ENCODE measurements around the gene PC.
"Not testable (repeated sequence)": the region's sequence is repeated elsewhere in the genome, so short reads cannot be mapped to it uniquely, and the experiment has no call there.

PC gene

DNA sequence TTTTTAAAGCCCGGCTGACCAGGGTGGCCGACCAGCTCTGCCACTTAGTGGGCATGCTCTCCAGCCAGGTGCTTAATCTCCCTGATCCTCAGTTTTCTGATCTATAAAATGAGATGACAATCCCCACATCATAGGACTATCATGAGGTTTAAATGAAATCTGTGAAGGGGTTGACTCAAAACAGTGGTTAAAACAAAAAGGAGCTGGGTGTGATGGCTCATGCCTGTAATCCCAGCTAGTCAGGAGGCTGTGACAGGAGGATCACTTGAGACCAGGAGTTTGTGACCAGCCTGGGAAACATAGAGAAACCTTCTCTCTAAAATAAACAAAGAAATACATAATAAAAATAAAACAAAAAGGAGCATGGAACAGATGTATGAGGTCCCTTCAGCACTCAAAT, 13.3 kb upstream of the PC start:
- Histone ChIP-seq H3K4me3 (ENCODE audit: insufficient read depth, low read depth, low read length, poor library complexity, severe bottlenecking) (no peak overlapping the region), H3K27ac (ENCODE audit: insufficient read depth, low read length, poor library complexity, severe bottlenecking) (no peak overlapping the region), H3K27me3 (replicated peaks; ENCODE audit: control insufficient read depth, insufficient read depth, low read length, poor library complexity, severe bottlenecking) (peaks cover 8% of the 10 kb centered on the region), H3K36me3 (ENCODE audit: control insufficient read depth, insufficient read depth, low read length) (no peaks in the 10 kb centered on the region), H3K4me1 (ENCODE audit: control insufficient read depth, insufficient read depth, low read length, poor library complexity, severe bottlenecking) (no peaks in the 10 kb centered on the region), H3K9me3 (ENCODE audit: control insufficient read depth, low read length) (no peaks in the 10 kb centered on the region)
- no peak for DNase-seq

DNA sequence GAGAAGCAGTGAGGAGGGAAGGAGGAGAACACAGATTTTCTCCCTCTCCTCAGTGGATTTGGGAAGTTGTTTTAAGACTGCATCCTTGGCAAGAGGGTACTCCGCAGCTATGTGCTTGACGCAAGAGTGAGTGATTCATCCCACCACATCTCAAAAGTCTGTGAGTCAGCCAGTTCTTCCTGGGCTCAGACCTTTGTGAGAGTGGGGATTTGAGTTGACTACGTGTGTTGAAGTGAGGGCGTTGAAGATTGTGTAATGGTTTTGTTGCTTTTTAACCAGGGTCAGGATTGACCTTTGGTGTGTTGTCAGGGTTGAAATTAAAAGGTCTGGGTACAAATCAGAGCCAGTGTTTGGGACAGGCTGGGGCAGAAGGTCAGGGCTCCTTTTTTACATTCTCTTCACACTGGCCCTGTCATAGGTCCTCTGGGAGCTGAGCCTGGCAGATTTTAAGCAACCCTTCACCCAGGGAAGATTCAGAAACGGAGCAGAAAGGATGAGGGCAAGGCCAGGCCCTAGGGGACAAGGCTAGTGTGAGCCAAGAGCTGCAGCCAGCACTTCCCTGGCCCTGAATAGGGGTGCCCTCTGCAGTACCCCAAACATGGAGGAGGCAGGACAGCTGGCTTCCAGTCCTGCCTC, 12.7 kb upstream of the PC start:
- peaks cover 8% of the 10 kb centered on the region for H3K27me3 ChIP-seq (replicated peaks; ENCODE audit: control insufficient read depth, insufficient read depth, low read length, poor library complexity, severe bottlenecking)
- H3K9me3 ChIP-seq (ENCODE audit: control insufficient read depth, low read length): no peaks in the 10 kb centered on the region
- no peaks in the 10 kb centered on the region for H3K36me3 ChIP-seq (ENCODE audit: control insufficient read depth, insufficient read depth, low read length)
- no peak overlapping the region for H3K27ac ChIP-seq (ENCODE audit: insufficient read depth, low read length, poor library complexity, severe bottlenecking)
- no peak for DNase-seq
- H3K4me1 ChIP-seq (ENCODE audit: control insufficient read depth, insufficient read depth, low read length, poor library complexity, severe bottlenecking): no peaks in the 10 kb centered on the region
- H3K4me3 ChIP-seq (ENCODE audit: insufficient read depth, low read depth, low read length, poor library complexity, severe bottlenecking): no peak overlapping the region

DNA sequence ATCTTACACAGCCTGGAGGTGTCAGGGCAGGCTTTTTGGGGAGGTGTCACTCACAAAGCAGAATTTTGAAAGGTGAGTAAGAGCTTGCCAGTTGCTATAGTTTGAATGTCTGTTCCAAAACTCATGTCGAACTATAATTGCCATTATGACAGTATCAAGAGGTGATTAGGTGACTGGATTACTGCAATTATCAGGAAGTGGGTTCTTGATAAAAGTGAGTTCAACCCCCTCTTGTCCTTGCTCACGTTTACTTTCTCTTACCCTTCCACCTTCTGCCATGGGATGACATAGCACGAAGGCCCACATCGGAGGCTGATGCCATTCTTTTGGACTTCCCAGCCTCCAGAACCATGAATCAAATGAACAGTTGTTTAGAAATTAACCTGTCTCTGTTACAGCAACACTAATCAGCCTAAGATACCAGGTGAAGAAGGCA, 12.2 kb upstream of the PC start:
- no peak for DNase-seq
- Histone ChIP-seq H3K4me3 (ENCODE audit: insufficient read depth, low read depth, low read length, poor library complexity, severe bottlenecking) (no peak overlapping the region), H3K4me1 (ENCODE audit: control insufficient read depth, insufficient read depth, low read length, poor library complexity, severe bottlenecking) (no peaks in the 10 kb centered on the region), H3K27me3 (replicated peaks; ENCODE audit: control insufficient read depth, insufficient read depth, low read length, poor library complexity, severe bottlenecking) (peaks cover 2% of the 10 kb centered on the region), H3K27ac (ENCODE audit: insufficient read depth, low read length, poor library complexity, severe bottlenecking) (no peak overlapping the region), H3K9me3 (ENCODE audit: control insufficient read depth, low read length) (no peaks in the 10 kb centered on the region), H3K36me3 (ENCODE audit: control insufficient read depth, insufficient read depth, low read length) (no peaks in the 10 kb centered on the region)

DNA sequence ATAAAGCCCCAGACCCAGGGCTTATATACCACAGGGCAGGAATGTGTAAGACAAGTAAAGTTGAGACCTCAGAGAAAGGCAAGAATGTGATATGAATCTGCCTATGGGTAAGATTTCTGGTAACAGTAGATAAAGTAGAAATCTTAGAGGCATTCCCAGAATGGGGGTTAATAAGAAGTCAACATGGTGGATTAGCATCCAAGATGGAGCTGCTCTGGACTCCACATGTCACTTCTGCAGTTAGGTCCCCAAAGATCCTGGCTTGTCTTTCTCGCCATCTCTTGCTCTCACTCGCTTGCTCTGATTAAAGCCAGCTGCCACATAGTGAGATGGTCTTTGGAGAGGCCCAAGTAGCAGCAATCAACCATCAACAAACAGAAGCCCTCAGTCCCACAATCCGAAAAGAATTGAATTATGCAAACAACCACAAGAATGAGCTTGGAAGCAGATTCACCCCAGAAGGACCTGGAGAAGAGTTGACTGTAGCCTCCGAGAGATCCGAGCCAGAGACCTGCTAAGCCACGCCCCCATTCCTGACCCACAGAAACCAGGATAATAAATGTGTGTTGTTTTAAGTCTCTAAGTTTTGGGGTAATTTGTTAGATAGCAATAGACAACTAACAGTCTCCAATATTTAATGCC, 11.5 kb upstream of the PC start:
- no peaks in the 10 kb centered on the region for H3K36me3 ChIP-seq (ENCODE audit: control insufficient read depth, insufficient read depth, low read length)
- no peak overlapping the region for H3K27ac ChIP-seq (ENCODE audit: insufficient read depth, low read length, poor library complexity, severe bottlenecking)
- H3K9me3 ChIP-seq (ENCODE audit: control insufficient read depth, low read length): no peaks in the 10 kb centered on the region
- DNase-seq: no peak
- no peaks in the 10 kb centered on the region for H3K4me1 ChIP-seq (ENCODE audit: control insufficient read depth, insufficient read depth, low read length, poor library complexity, severe bottlenecking)
- no peaks in the 10 kb centered on the region for H3K27me3 ChIP-seq (replicated peaks; ENCODE audit: control insufficient read depth, insufficient read depth, low read length, poor library complexity, severe bottlenecking)
- H3K4me3 ChIP-seq (ENCODE audit: insufficient read depth, low read depth, low read length, poor library complexity, severe bottlenecking): no peak overlapping the region

DNA sequence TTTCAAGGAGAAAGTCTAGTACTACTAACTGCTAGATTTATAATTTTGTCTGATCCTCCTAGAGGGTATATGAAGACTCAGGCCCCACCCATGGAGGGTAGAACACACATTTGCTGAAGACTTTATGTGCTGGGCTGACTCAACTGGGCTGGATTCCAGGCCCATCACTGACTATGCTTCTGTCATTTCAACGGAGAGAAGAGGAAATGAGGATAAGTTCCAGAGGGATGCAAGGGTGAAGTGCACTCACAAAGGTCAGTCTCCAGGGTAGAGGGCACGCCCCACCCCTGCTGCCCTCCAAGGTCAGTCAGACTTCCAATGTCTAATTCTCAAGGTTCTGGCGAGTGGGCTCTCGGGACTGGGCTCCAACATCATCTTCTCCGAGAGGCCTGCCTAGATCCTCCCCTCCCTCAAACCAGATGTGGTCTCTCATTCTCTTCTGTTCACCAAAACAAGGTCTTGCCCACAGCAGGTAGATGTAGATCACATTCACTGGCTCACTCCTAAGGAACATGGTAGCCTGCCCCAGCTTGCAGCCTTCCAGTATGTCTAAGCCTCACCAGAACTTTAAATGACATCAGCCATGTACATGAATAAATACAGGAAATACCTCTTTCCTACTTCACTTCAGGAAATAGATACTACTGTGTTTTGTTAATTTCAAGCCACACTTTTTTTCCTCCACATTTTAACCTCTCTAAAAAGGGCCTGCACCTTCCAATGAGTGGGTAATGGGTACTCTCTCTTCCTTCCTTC, 9.7 kb upstream of the PC start:
- DNase-seq: no peak
- H3K27ac ChIP-seq (ENCODE audit: insufficient read depth, low read length, poor library complexity, severe bottlenecking): no peak overlapping the region

DNA sequence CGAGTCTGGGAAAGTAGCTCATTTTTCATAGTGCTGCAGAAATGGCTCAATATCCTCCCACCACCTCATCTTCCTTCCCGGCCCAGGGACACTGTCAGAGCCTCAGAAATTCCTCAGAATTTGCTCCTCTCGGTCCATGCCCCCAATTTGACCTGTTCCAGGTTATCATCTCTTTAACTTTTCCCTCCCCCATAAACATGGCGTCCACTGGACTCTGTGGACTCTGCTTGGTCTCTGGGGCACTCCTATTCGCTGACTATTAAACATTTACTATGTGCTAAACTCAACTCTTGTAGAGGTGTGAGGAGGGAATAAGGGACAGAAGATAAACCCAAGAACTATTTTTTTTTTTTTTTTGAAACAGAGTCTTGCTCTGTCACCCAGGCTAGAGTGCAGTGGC, 8.2 kb upstream of the PC start:
- Histone ChIP-seq H3K27ac (ENCODE audit: insufficient read depth, low read length, poor library complexity, severe bottlenecking) (no peak overlapping the region), H3K36me3 (ENCODE audit: control insufficient read depth, insufficient read depth, low read length) (no peaks in the 10 kb centered on the region), H3K4me1 (ENCODE audit: control insufficient read depth, insufficient read depth, low read length, poor library complexity, severe bottlenecking) (no peaks in the 10 kb centered on the region), H3K27me3 (replicated peaks; ENCODE audit: control insufficient read depth, insufficient read depth, low read length, poor library complexity, severe bottlenecking) (no peaks in the 10 kb centered on the region), H3K9me3 (ENCODE audit: control insufficient read depth, low read length) (no peaks in the 10 kb centered on the region), H3K4me3 (ENCODE audit: insufficient read depth, low read depth, low read length, poor library complexity, severe bottlenecking) (no peak overlapping the region)
- no peak for DNase-seq

More for the DNA sequence above, 9.7 kb upstream of the PC start:
- H3K4me3 ChIP-seq (ENCODE audit: insufficient read depth, low read depth, low read length, poor library complexity, severe bottlenecking): no peak overlapping the region
- no peaks in the 10 kb centered on the region for H3K4me1 ChIP-seq (ENCODE audit: control insufficient read depth, insufficient read depth, low read length, poor library complexity, severe bottlenecking)
- no peaks in the 10 kb centered on the region for H3K36me3 ChIP-seq (ENCODE audit: control insufficient read depth, insufficient read depth, low read length)
- no peaks in the 10 kb centered on the region for H3K27me3 ChIP-seq (replicated peaks; ENCODE audit: control insufficient read depth, insufficient read depth, low read length, poor library complexity, severe bottlenecking)
- no peaks in the 10 kb centered on the region for H3K9me3 ChIP-seq (ENCODE audit: control insufficient read depth, low read length)

DNA sequence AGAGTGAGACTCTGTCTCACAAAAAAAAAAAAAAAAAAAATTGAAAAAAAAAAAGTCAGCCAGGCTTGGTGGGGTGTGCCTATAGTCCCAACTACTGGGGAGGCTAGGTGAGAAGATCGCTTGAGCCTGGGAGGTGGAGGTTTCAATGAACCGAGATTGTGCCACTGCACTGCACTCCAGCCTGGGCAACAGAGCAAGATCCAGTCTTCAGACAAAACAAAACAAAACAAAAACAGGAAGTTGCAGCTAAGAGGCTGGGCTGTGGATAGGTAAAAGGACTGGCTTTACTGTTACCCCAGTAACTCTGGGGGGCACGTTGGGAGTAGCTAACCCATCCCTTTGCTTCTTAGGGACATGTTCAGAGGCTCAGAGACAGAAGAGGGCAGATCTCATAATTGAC, 6.3 kb upstream of the PC start:
- Histone ChIP-seq H3K27ac (ENCODE audit: insufficient read depth, low read length, poor library complexity, severe bottlenecking) (no peak overlapping the region), H3K36me3 (ENCODE audit: control insufficient read depth, insufficient read depth, low read length) (no peaks in the 10 kb centered on the region), H3K4me3 (ENCODE audit: insufficient read depth, low read depth, low read length, poor library complexity, severe bottlenecking) (no peak overlapping the region), H3K4me1 (ENCODE audit: control insufficient read depth, insufficient read depth, low read length, poor library complexity, severe bottlenecking) (no peaks in the 10 kb centered on the region), H3K9me3 (ENCODE audit: control insufficient read depth, low read length) (no peaks in the 10 kb centered on the region), H3K27me3 (replicated peaks; ENCODE audit: control insufficient read depth, insufficient read depth, low read length, poor library complexity, severe bottlenecking) (no peaks in the 10 kb centered on the region)
- no peak for DNase-seq

DNA sequence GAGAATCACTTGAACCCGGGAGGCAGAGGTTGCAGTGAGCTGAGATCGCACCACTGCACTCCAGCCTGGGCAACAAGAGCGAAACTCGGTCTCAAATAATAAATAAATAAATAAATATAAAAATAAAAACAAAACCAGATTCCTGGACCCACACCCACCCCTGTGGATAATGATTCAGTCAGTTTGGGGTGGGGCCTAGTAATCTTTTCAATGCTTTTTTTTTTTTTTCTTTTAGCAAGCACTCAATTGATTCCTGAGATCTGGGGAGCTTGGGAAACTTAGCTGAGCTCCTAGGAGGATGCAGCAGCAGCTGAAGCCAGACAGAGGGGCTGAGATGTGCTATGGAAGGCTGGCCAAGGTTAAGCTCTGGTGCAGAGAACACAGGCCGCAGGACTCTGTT, 4.6 kb upstream of the PC start:
- Histone ChIP-seq H3K9me3 (ENCODE audit: control insufficient read depth, low read length) (no peaks in the 10 kb centered on the region), H3K27ac (ENCODE audit: insufficient read depth, low read length, poor library complexity, severe bottlenecking) (no peak overlapping the region), H3K4me3 (ENCODE audit: insufficient read depth, low read depth, low read length, poor library complexity, severe bottlenecking) (no peak overlapping the region), H3K27me3 (replicated peaks; ENCODE audit: control insufficient read depth, insufficient read depth, low read length, poor library complexity, severe bottlenecking) (no peaks in the 10 kb centered on the region), H3K4me1 (ENCODE audit: control insufficient read depth, insufficient read depth, low read length, poor library complexity, severe bottlenecking) (peaks cover 8% of the 10 kb centered on the region), H3K36me3 (ENCODE audit: control insufficient read depth, insufficient read depth, low read length) (no peaks in the 10 kb centered on the region)
- DNase-seq: no peak

DNA sequence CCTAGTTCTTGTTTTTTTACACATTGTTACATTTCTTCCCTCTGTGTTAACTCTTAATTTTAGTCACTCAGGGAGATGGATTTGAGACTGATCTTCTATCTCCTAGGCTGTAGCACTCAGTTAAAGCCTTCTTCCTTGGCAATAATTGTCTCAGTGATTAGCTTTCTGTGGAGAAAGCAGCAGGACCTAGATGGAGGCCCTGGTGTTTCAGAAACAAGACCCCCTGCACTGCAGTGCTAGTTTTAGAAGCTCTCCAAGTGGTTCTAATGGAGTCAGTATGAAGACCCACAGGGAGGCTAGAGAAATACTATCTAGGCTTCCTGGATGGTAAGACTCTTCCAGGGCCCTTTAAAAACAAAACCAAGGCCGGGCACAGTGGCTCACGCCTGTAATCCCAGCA, 4.1 kb upstream of the PC start:
- Histone ChIP-seq H3K4me1 (ENCODE audit: control insufficient read depth, insufficient read depth, low read length, poor library complexity, severe bottlenecking) (peaks cover 11% of the 10 kb centered on the region), H3K27ac (ENCODE audit: insufficient read depth, low read length, poor library complexity, severe bottlenecking) (no peak overlapping the region), H3K4me3 (ENCODE audit: insufficient read depth, low read depth, low read length, poor library complexity, severe bottlenecking) (no peak overlapping the region), H3K36me3 (ENCODE audit: control insufficient read depth, insufficient read depth, low read length) (no peaks in the 10 kb centered on the region), H3K27me3 (replicated peaks; ENCODE audit: control insufficient read depth, insufficient read depth, low read length, poor library complexity, severe bottlenecking) (no peaks in the 10 kb centered on the region), H3K9me3 (ENCODE audit: control insufficient read depth, low read length) (no peaks in the 10 kb centered on the region)
- DNase-seq: no peak

DNA sequence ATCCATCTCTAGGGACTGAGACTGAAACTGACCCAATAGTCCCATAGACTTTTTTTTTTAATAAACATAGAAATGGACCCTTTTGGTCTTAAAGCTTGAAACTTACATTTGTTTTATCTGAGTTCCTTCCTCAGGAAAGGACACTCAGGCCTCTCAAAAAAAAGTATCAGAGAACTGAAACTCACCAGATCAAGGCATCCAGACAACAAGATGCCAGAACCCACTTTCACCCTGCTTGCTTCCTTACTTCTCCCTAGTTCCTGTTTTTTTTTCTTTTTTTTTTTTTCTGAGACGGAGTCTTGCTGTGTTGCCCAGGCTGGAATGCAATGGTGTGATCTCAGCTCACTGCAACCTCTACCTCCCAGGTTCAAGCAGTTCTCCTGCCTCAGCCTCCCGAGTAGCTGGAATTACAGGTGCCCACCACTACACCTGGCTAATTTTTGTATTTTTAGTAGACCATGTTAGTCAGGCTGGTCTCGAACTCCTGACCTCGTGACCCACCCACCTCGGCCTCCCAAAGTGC, 3.6 kb upstream of the PC start:
- H3K4me1 ChIP-seq (ENCODE audit: control insufficient read depth, insufficient read depth, low read length, poor library complexity, severe bottlenecking): peaks cover 11% of the 10 kb centered on the region
- H3K27me3 ChIP-seq (replicated peaks; ENCODE audit: control insufficient read depth, insufficient read depth, low read length, poor library complexity, severe bottlenecking); H3K27ac ChIP-seq (ENCODE audit: insufficient read depth, low read length, poor library complexity, severe bottlenecking); H3K9me3 ChIP-seq (ENCODE audit: control insufficient read depth, low read length); DNase-seq; H3K4me3 ChIP-seq (ENCODE audit: insufficient read depth, low read depth, low read length, poor library complexity, severe bottlenecking); H3K36me3 ChIP-seq (ENCODE audit: control insufficient read depth, insufficient read depth, low read length): not testable (repeated sequence)

All from effector memory CD4-positive, alpha-beta T cell (primary cell).